ENCODE results near the gene AKR7A2.
"Not testable (repeated sequence)": the region's sequence is repeated elsewhere in the genome, so short reads cannot be mapped to it uniquely, and the experiment has no call there.

The AKR7A2 gene

GRCh38 chr1:19257178-19257914, 54.6 kb downstream of the AKR7A2 start:
- no peak for DNase-seq

GRCh38 chr1:19256301-19256700, 55.6 kb downstream of the AKR7A2 start:
- DNase-seq: not testable (repeated sequence)

GRCh38 chr1:19255288-19255687, 56.7 kb downstream of the AKR7A2 start:
- no peak for DNase-seq

GRCh38 chr1:19254416-19254815, 57.5 kb downstream of the AKR7A2 start:
- DNase-seq: no peak

Data from right forelimb (tissue), 1 donor.